HL-60/S4 treated with retinoic acid at 250 ng/mL for 4 days and 3 days (cell line): Measurements from ENCODE around the gene TERB2.
"Not testable (repeated sequence)": the region's sequence is repeated elsewhere in the genome, so short reads cannot be mapped to it uniquely, and the experiment has no call there.

Source experiments
- in situ Hi-C: fragments of 300-500 bp; cut with MboI; formaldehyde crosslinking; loops from 2 replicates; pipeline ENCODE4 v1.7.0; 2022; ENCODE audit warnings: low sequenced_read_pairs

Gene TERB2

DNA sequence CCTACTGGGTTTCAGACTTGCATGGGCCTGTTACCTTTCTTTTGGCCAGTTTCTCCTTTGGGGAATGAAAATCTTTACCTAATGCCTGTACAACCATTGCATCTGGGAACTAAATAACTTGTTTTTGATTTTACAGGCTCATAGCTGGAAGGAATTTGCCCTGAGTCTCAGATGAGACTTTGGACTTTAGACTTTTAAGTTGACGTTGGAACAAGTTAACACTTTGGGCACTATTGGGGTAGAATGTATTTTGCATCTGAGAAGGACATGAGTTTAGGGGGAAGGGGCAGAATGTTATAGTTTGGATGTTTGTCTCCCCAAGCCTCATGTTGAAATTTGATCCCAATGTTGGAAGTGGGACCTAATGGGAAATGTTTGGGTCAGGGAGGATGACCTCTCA is 44.7 kb downstream of the TERB2 start:
- in situ Hi-C loops: not testable (repeated sequence)

DNA sequence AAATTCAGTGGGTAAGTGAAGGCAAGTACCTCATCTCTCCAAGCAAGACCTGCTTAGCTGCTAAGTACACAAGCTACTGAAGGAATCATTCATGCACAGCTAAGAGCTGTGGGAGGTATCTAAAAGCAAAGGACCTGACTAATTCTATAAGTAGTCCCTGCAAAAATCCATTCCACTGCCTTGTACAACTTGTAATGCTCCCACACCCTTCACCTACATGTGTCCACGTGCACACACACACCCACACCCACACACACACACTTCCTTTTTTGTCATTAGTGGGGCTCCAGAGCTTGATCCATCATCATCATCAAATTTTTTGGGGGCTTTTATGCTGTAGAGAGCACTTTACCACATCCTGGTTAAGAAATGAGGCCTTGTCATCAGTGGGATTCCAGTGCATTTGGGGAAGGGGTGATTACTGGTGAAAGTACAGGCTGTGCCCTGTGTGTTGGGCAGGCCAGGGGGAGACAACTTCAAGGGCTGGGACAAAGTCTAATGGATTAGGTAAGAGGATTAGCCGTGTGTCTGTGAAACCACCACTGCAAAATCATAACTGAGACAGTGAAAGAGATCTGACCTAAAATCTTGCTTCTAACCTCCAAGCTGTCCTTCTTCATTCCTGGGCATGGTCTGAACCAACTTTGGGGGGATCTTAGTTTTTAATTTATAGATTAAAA is 47.4 kb downstream of the TERB2 start:
- in situ Hi-C loops: not testable (repeated sequence)

DNA sequence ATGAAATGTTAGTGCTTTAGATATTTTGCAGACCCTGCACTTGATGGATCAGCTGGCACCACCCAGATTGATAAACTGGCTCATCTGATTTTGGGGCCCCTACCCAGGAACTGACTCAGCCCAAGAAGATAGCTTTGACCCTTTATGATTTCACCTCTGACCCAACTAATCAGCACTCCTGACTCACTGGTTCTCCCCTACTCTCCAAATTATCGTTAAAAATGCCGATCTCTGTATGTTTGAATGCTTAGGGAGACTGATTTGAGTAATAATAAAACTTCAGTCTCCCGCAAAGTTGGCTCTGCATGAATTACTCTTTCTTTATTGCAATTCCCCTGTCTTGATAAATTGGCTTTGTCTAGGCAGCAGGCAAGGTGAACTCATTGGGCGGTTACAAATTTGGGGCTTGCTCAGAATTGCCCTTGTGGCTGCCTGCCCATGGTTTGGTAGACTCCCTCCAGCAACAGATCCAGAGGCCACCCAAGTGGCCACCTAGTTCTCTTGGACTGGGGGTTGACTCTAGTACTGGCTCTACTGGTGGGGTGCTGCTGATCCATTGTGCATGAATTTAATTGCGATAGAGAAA is 48.2 kb downstream of the TERB2 start:
- in situ Hi-C loops: not testable (repeated sequence)

DNA sequence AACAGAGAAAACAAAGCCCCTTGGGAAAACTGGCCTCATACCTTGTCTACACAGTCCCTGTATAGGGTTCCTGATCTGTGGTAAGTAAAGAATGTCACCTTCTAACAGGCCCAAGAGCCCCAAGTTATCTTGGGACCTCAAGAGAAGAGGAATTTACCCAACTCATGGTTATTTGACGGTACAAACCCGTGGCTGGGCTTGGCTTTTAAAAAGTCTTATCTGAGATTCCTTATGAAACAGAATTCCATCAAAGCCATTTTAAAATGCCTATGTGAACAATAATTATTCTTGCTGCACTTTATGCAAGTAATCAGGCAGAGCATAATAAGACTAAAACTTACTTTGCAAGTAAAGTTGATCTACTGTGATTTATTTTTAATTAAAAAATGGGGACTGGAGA is 52.6 kb downstream of the TERB2 start:
- in situ Hi-C loops: no loop called here

DNA sequence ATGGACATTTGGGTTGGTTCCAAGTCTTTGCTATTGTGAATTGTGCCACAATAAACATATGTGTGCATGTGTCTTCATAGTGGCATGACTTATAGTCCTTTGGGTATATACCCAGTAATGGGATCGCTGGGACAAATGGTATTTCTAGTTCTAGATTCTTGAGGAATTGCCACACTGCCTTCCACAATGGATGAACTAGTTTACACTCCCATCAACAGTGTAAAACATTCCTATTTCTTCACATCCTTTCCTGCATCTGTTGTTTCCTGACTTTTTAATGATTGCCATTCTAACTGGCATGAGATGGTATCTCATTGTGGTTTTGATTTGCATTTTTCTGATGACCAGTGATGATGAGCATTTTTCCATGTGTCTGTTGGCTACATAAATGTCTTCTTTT is 58.6 kb downstream of the TERB2 start:
- in situ Hi-C loops: not testable (repeated sequence)

DNA sequence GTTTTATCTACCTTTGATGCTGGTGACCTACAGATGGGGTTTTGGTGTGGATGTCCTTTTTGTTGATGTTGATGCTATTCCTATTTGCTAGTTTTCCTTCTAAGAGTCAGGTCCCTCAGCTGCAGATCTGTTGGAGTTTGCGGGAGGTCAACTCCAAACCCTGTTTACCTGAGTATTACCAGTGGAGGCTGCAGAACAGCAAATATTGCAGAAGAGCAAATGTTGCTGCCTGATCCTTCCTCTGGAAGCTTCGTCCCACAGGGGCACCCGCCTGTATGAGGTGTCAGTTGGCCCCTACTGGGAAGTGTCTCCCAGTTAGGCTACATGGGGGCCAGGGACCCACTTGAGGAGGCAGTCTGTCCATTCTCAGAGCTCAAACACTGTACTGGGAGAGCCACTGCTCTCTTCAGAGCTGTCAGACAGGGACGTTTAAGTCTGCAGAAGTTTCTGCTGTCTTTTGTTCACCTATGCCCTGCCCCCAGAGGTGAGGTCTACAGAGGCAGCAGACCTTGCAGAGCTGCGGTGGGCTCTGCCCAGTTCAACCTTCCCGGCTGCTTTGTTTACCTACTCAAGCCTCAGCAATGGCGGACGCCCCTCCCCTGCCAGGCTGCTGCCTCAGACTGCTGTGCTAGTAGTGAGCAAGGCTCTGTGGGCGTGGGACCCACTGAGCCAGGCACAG is 63.9 kb downstream of the TERB2 start:
- in situ Hi-C loops: loop anchor here (10.0 kb wide), 1 partner anchor 156 kb away; no protein-coding TSS in a partner anchor

DNA sequence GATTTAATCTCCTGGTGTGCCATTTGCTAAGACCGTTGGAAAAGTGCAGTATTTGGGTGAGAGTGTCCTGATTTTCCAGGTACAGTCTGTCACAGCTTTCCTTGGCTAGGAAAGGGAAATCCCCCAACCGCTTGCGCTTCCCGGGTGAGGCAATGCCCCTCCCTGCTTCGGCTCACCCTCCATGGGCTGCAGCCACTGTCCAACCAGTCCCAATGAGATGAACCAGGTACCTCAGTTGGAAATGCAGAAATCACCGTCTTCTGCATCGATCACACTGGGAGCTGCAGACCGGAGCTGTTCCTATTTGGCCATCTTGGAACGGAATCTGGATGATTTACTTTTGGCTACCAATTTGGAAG is 64.4 kb downstream of the TERB2 start:
- in situ Hi-C loops: loop anchor here (10.0 kb wide), 1 partner anchor 156 kb away; no protein-coding TSS in a partner anchor

DNA sequence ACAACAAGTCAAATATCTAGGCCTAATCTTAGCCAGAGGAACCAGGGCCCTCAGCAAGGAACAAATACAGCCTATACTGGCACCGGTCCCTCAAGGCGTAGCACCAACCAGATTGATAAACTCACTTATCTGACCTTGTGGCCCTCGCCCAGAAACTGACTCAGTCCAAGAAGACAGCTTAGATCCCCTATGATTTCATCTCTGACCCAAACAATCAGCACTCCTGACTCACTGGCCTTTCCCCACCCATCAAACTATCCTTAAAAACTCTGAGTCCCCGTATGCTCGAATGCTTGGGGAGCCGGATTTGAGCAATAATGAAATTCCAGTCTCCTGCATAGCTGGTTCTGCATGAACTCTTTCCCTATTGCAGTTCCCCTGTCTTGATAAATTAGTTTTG is 64.9 kb downstream of the TERB2 start:
- in situ Hi-C loops: loop anchor here (10.0 kb wide), 1 partner anchor 157 kb away; no protein-coding TSS in a partner anchor

DNA sequence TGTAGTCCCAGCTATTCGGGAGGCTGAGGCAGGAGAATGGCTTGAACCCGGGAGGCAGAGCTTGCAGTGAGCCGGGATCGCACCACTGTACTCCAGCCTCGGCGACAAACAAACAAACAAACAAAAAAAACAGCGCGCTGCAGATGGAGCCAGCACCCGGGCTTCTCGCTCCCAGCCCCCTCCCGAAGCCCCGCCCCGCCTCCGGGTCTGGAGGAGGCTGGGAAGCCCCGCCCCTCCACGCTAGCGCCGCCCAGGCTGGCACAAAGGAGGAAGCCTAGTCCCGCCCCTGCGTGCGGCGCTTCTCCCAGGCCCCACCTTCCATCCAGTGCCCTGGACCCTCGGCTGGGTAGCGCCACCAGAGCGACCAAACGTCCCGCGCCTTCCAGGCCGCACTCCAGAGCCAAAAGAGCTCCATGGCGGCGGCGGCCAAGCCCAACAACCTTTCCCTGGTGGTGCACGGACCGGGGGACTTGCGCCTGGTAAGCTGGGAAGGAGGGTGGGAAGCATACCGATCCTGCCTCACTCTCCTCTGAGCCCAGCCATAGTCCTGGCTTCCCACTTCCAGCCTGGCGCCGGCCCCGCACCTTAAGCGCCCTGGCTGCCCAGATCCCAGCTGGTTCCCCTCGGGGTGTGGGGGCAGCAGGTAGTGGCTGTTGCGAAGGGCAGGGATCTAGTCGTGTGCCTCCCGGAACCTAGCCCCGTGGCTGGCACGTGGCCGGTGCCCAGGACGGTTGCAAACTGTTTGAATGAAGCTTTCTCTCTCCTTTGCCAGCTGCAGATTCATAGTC is 66.6 kb downstream of the TERB2 start, which contains the start of gene SORD:
Gene SORD, plus strand, starts transcription at position 325 of the 788 bp plus-strand sequence. Its CDS starts 89 bp downstream, at position 414.
- in situ Hi-C loops: loop anchor here (10.0 kb wide), 1 partner anchor 158 kb away; no protein-coding TSS in a partner anchor

DNA sequence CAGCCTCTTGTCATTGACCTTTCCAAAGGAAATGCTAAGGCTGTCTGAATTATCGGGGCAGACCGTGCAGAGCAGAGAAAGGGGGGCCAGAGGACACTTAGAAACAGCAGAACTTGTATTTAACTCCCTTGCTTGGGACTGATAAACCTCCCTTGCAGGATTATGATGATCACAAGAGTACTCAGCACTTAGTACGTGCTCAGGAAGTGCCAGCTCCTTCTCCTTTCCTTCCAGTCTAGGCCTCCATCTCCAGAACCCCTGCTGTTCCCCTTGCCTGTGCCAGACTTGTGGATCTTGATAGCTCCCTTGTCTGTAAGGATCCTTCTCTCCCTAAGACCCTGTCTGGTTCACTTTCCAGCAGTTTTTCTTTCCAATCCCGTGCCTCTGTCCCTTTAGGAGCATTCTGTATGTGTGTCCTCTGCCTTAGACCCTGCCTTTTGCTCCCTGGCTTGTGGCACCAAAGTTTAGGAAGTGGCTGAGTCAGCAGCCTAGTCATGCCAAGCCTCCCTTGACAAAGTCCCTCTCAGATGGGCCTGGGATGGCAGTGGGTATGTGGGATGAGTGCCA is 67.3 kb downstream of the TERB2 start:
- in situ Hi-C loops: loop anchor here (10.0 kb wide), 1 partner anchor 159 kb away; no protein-coding TSS in a partner anchor

DNA sequence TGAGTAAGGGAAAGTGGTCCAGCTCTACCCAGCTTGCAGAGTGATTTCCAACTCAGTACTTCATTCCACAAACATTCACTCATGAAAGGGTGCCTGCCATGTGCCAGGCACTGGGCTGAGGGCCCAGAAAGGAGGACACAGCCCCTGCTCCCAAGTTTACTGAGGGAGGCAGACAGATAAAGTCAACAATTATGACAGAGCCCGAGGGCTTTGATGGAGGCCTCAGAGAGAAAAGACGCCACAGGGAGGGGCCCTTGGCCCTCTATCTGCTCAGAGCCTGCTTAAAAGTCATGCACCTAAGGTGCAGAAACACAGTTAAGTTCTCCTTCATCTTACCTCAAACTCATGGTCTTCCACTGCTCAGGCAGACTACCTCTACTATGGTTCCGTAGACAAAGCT is 68.2 kb downstream of the TERB2 start:
- in situ Hi-C loops: loop anchor here (10.0 kb wide), 1 partner anchor 160 kb away; no protein-coding TSS in a partner anchor

DNA sequence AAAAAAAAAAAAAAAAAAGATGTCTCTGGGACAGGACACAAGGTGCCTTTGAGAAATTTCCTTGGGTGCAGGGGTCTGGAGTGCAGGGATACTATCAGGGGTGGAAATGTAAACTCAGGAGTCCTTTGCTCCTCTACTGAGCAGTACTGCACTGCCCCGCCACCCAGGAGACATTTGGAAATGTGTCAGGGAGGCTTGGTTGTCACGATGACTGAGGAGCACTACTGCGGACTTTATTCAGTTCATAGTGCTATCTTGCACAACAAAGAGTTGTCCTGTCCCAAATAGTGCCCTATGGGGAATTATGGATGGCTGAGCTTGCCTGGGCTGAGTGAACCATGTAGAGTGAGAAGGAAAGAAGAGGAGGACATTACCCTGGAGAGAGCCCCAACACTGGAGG is 69.1 kb downstream of the TERB2 start:
- in situ Hi-C loops: loop anchor here (10.0 kb wide), 1 partner anchor 161 kb away; no protein-coding TSS in a partner anchor

DNA sequence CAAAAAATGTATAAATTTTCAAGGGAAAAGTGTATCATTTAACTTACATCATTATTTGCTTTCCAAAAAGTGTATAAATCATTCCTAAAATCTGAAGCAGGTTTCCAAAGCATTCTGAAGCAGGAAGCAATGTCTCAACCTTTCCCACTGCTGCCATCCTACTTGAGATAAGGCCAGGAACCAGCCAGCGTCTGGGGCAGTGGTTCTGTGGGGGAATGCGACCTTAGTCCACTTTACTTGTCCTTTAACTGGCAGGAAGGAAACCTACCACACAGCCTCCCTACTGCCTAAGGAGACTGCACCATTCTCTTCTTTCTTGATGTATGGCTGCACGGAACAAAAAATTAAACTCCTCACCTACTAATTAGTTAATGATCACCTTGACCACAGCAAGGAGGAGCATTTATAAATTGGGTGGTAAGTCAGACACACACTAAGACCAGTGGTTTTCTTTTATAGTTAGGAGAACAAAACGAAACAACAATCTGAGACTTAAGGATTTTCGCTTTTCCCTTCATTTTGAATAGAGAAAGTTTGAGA is 70.2 kb downstream of the TERB2 start:
- in situ Hi-C loops: loop anchor here (10.0 kb wide), 1 partner anchor 162 kb away; no protein-coding TSS in a partner anchor

DNA sequence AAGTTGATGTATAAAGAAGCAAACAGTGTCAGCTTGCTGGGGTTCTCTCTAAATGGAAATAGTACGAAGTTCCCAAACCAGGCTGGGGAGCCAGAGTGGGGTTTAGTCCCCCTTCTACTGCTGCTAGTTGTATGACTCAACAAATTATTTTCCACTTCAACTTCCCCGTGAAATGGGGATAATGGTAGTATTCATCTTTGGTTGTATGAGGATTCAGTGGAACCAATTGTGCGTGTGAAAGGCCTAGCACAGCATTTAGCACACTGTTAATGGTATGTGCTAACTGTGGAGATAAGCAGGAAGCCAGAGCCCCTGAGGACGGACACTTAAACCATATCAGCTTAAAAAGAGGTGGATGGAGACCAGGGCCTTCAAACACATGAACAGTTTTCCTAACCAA is 70.7 kb downstream of the TERB2 start:
- in situ Hi-C loops: loop anchor here (10.0 kb wide), 1 partner anchor 162 kb away; no protein-coding TSS in a partner anchor
